Middle frontal gyrus (tissue), 1 donor: Measurements from ENCODE around the gene CPD.
"Not testable (repeated sequence)": the region's sequence is repeated elsewhere in the genome, so short reads cannot be mapped to it uniquely, and the experiment has no call there.

ENCODE experiments used
- DNase-seq: peaks from one replicate; pipeline ENCODE4 v3.0.0-alpha.2; 2015; ENCODE audit warnings: low spot score; ENCODE audit errors: extremely low spot score

Gene CPD

DNA sequence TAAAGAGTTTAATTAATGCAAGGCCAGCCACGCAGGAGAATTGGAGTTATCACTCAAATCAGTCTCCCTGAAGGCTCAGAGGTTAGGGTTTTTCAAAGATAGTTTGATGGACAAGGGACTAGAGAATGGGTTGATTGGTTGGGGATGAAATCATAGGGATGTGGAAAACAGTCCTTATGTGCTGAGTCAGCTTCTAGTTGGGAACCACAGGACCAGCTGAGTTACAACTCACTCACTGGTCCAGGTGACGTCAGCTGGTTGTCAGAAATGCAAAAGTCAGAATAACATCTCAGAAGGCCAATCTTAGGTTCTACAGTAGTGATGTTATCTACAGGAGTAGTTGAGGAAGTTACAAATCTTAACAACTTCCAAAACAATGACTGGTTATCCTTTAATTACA, 47.6 kb downstream of the CPD start:
- no peak for DNase-seq

DNA sequence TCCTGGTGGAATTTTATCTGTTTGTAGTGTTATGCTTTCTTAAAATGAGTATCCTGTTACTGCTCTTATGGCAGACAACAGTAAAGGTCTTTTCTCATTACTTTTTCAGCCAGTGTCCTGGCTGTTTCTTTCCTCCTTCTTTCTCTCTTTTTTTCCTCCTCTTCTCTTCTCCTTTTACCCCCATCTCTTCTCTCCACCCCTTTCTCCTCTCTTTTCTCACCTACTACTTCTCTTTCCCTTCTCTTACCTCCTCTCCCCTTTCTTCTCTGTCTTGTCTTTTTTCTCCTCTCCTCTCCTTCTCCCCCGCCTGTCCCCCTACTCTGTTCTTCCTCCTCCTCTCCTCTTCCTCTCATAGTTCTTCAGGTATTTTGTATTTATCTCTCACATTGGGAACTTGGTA, 48.9 kb downstream of the CPD start:
- no peak for DNase-seq

DNA sequence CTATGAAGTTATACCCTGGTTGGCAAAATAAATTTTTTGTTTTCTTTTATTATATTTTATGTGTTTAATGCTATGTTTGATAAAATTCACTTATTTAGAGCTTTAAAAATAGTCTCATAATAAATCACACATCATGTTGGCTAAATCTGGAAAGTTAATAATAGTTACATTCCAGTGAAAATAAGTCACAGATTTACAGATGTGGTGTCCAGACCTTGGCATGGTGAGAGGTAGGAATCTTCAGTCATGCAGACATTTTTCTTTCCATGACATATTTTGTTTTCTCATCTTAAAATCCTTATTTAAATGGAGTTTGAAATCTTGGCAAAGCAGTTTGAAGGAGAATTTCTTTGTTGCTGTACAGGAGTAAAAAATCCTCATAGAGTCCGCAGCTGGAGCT, 50.4 kb downstream of the CPD start:
- DNase-seq = no peak

DNA sequence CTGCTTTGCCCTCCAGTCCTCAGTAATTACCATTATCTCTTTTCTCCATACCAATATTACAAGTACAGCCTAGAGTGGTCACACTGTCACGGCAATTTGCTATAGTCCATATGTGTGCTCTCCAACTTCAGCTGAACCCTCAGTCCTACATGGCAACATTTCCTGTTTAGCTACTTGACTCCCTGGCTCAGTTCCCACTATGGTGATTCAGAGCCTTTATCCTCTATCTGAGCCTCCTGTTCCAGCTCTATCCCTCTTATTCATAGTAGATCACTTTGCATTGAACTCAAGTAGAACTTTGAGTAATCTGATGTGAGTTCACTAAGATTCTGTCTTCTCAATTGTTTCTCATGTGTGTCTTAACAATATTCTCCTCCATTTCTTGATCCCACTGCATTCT, 54.8 kb downstream of the CPD start:
- no peak for DNase-seq

GRCh38 chr17:30436729-30437128, 58.0 kb downstream of the CPD start:
- DNase-seq = no peak

- no peak for DNase-seq
These were observed 65.0 kb downstream of the CPD start for GRCh38 chr17:30443721-30444120.

DNA sequence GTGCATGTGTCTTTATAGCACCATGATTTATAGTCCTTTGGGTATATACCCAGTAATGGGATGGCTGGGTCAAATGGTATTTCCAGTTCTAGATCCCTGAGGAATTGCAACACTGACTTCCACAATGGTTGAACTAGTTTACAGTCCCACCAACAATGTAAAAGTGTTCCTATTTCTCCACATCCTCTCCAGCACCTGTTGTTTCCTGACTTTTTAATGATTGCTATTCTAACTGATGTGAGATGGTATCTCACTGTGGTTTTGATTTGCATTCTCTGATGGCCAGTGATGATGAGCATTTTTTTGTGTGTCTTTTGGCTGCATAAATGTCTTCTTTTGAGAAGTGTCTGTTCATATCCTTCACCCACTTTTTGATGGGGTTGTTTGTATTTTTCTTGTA, 67.9 kb downstream of the CPD start:
- DNase-seq = not testable (repeated sequence)

- peak; percentile 73 for DNase-seq
These were observed 70.8 kb downstream of the CPD start for GRCh38 chr17:30449480-30449879.

- DNase-seq = no peak
These were observed 71.6 kb downstream of the CPD start for GRCh38 chr17:30450125-30451027.

GRCh38 chr17:30454635-30455034, 75.9 kb downstream of the CPD start:
- DNase-seq = no peak

GRCh38 chr17:30458371-30458770, 79.6 kb downstream of the CPD start:
- DNase-seq = no peak

GRCh38 chr17:30458797-30459413, 80.2 kb downstream of the CPD start:
- DNase-seq = not testable (repeated sequence)

GRCh38 chr17:30468465-30468864, 89.7 kb downstream of the CPD start:
- no peak for DNase-seq

DNA sequence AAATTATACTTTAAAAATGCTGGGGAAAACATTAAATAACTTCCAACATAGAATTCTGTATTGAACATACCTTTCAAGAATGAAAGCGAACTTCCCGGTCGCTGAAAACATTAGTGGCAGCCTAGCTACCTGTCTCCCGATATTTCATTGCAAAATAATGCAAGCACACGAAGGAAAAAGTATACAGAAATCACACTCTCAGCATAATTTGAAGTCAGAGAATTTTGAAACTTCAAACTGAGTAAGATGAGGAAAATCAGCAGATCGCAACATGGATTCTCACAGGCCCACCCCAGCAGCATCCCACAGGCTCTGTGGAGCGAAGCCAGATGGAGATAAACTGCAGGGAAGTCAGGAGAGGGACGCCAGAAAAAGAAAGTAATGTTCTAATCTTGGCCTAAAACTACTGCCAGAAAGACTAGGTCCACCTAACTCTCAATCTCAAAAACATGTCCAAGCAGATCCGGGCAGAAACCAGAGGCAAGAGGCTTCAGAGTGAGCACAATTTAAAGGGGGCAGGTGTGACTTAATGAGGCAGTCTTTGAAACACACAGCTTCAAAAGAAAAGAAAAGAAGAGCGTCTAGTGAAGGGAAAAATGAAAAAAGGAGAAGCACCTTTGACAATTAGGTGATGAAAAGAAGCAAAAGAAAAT, 93.6 kb downstream of the CPD start:
- DNase-seq = no peak

DNA sequence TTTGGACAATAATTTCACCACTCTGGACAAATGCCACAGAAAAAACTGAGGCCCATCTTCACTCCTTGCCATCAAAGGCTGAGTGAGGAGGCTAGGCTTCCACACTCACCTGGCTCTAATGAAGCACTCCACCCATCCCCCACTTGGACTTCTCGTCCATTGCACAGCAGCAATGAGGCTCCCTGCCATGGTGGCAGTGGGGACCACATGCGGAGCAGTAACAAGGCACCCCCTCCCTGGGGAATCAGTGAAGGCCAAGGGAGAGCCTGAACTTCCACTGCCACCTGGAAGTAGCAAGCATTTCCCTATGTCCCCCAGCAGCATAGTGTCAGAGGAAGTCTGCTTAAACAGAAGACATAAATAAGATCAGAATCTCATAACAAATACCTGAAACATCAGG, 96.5 kb downstream of the CPD start:
- no peak for DNase-seq

- no peak for DNase-seq
These were observed 98.0 kb downstream of the CPD start for GRCh38 chr17:30476726-30477082.

GRCh38 chr17:30477083-30477773, 98.5 kb downstream of the CPD start, which contains the start of gene GOSR1:
Gene GOSR1 (plus strand): TSS chr17:30477408. CDS start chr17:30477434, 26 bp downstream.
- DNase-seq = peak; percentile 89

DNA sequence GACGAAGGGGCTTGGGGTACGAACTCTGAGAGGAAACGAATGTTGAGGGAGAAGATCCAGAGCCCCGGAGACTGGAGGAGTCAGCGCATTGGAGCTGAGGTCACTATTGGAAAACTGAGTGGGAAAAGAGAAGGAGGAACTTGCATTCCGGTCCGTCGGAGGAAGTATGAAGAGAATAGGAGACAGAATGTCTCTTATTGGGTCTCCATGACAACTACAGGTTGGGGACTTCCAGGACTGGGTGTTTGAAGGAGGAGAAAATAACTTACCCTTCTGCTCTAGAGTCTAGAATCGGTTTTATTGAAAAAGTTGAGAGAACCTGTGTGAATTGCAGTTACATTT, 99.0 kb downstream of the CPD start:
- DNase-seq = no peak

DNA sequence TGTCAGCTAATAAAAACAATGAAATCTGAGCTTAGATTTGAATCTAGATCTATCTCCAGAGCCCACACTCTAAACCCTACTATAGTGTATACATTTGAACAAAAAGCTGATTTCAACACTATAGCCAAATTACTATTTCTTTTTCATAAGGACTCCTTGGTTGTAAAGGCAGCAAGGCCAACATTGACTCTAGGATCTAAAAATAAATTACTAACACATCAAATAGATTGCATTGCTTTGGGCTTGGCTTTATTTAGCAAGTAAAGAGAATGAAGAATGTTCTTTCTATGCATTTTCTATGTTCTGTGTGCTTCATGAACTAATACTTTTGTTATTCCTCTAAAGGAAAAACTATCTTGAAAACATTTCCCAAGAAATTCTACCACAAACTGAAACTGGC, 103.8 kb downstream of the CPD start:
- no peak for DNase-seq

DNA sequence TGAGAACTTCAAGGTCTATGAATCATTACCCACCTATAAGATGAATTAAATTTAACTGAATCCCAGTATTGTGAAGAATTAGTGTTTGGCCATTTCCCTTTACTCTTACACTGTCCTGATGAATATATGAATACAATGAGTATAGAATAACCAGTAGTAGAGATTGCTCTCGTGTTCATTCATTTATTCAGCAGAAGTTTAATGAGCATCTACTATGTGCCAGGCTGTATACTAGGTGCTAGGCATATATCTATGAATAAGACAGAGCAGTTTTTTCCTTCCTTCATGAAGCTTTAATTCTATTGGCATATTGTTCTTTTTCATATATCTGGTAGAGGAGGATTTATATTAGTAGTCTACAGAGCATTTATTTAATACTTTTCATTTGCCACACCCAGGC, 104.4 kb downstream of the CPD start:
- DNase-seq = no peak

DNA sequence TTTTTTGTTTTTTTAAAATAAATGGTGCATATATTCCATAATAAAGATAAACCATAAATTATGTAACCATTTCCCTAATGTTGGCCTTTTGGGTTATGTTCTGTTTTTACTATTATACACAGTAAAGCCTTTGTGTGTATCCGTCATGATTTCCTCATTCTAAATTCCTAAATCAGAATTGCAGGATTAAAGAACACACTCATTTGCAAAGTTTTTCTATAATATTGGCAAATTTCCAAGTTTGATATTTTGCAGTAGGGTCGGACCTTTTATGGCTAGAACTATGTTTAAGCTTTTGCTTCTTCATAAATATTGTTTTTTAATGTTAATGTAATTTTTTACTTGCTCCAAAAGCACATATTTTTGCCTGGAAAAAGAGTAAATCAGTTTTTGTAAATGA, 115.1 kb downstream of the CPD start:
- no peak for DNase-seq

DNA sequence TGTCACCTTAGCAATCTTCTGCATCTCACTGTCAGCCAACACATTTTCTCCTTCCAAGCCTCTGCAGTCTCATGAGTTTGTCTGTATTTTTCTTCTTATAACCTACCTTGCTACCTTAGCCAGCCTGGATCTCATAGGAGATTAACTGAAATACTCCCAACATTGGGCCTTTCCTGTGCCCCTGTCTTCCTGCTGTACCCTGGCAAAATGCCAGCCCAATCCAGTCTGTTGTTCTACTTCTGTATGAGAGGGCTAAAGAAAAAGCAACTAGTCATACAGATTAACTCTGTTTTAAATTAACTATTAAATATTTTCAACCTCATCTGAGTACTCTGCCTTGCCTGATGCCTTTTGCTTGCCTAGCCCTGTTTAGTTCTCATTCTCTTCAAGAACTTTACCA, 116.9 kb downstream of the CPD start:
- DNase-seq = no peak
